Heart left ventricle (tissue), 16 donors: Measurements from ENCODE around the gene CLCNKA. TPM values are rescaled to one million over a fixed set of nuclear protein-coding genes. Genes with fewer than 3 reads are reported as not detected.

ENCODE experiments used
- ATAC-seq, 4 donors: fragments of 200-7000 bp; cut with Tn5 transposase; one replicate each; pipeline ENCODE4 v1.9.1; 2020 to 2022; ENCODE audit warnings: moderate library complexity in 4 of 4, mild to moderate bottlenecking in 3 of 4, moderate number of reproducible peaks in 1 of 4
- DNase-seq, 5 donors: peaks; one replicate each; pipeline ENCODE4 v3.0.0-alpha.2; 2020
- H3K27ac ChIP-seq, 12 donors: fragments of 200-600 bp; sonication (generic) in 4 of 12; one replicate each; pipeline versions ENCODE4 v1.5.0 to v1.8.0; 2016 to 2022; ENCODE audit warnings: mild to moderate bottlenecking in 2 of 12
- H3K27me3 ChIP-seq, 9 donors: fragments of 200-600 bp; sonication (generic) in 2 of 9; one replicate each; pipeline versions ENCODE4 v1.5.1 to v1.8.0; 2016 to 2022; ENCODE audit warnings: mild to moderate bottlenecking in 3 of 9
- H3K36me3 ChIP-seq, 9 donors: fragments of 200-600 bp; sonication (generic) in 2 of 9; one replicate each; pipeline versions ENCODE4 v1.5.0 to v1.8.0; 2018 to 2022; ENCODE audit warnings: mild to moderate bottlenecking in 2 of 9
- H3K4me1 ChIP-seq, 12 donors: fragments of 200-600 bp; sonication (generic) in 4 of 12; one replicate each; pipeline versions ENCODE4 v1.5.0 to v1.8.0; 2016 to 2022; ENCODE audit warnings: mild to moderate bottlenecking in 3 of 12
- H3K4me3 ChIP-seq, 12 donors: fragments of 200-600 bp; sonication (generic) in 4 of 12; one replicate each; pipeline versions ENCODE4 v1.5.0 to v1.8.0; 2017 to 2022; ENCODE audit warnings: mild to moderate bottlenecking in 9 of 12, moderate library complexity in 4 of 12
- H3K9me3 ChIP-seq, 12 donors: fragments of 200-600 bp; sonication (generic) in 4 of 12; one replicate each; pipeline versions ENCODE4 v1.5.0 to v1.8.0; 2016 to 2022; ENCODE audit warnings: mild to moderate bottlenecking in 1 of 12
- CTCF ChIP-seq, 12 donors: fragments of 200-600 bp; sonication (generic) in 4 of 12; IDR thresholded peaks; one replicate each; pipeline versions ENCODE4 v1.5.0 to v1.8.0; 2018 to 2022; ENCODE audit warnings: antibody characterized with exemption in 12 of 12, mild to moderate bottlenecking in 5 of 12
- POLR2A ChIP-seq, 2 donors: fragments of 450-650 bp; IDR thresholded peaks; one replicate each; pipeline ENCODE4 v1.6.1; 2017; ENCODE audit warnings: antibody characterized with exemption in 2 of 2, mild to moderate bottlenecking in 2 of 2, moderate library complexity in 2 of 2
- WGBS, 4 donors: extraction: QIAGEN DNeasy Blood & Tissue Kit in 2 of 4; methylation state at CpG; one replicate each; pipeline versions ENCODE4 v1.1.5 to v1.1.7; 2013 to 2018; 5-methylcytosine and 5-hydroxymethylcytosine counted together
- intact Hi-C, 10 donors: fragments of 100-400 bp; cut with DNase I; formaldehyde crosslinking; loops; one replicate each; pipeline versions ENCODE4 v1.11.1 to v1.14.2; 2022
- polyA plus RNA-seq, 2 donors: library from polyadenylated mRNA; stranded (reverse); fragments of 200-250 nt; gene quantifications; one replicate each; pipeline ENCODE4 v1.2.3, GENCODE V29; 2013
- total RNA-seq, 9 donors: library from RNA; depleted of rRNA in 2 of 9; stranded (reverse); fragments of >200 nt in 2 of 9; fragmentation: NEBNext Ultra II Directional in 3 of 9; extraction: Animal tissue kit (Norgen Biotek cat#: 25700) in 3 of 9; gene quantifications; one replicate each; pipeline versions ENCODE4 v1.1.0 to v1.2.4, GENCODE V29; 2016 to 2023
- donor health status: ischemic (EF 13 %, LVEDD 7.1; RV severe dilation, severe dysfunction).
- donor health status: healthy with polysubstance abuse.
- donor health status: DM: no; HTN: yes; CAD: no.
- donor health status: DM: no; HTN: no; CAD: no.
- donor health status: ischemic (EF 25% LVEDD 6.9; RV normal size, moderate dysfunction).
- donor health status: ischemic (EF 25% LVEDD 5.7; RV mildly dilated, moderate dysfunction).
- donor health status: healthy.
- donor health status: DM: yes; HTN: yes; CAD: no.
- donor health status: ischemic (EF 35%, LVEDD 5.7; RV mildly dilated, moderate dysfunction).
- donor health status: nonischemic (EF 11% LVEDD 7.7; RV severe dilation, severe dysfunction).
- donor health status: DM: yes; HTN: yes; CAD: no.
- donor health status: PGD.
- donor health status: ischemic (EF 29% LVEDD 5.4; RV normal size, mild dysfunction).
- donor health status: nonischemic (EF 23%, LVEDD 6.1; RV moderate dilation, normal function).

CLCNKA gene
- total and polyA plus RNA-seq, 11 donors: 0.25 to 1.1 (median 0.53) TPM; not detected in 2

GRCh38 chr1:16013220-16013907 is 8.5 kb upstream of the CLCNKA start:
- peak; percentile 40 to 55 (median 48) for ATAC-seq
- intact Hi-C loops: no loop called here
- TF ChIP-seq CTCF (IDR thresholded peaks at IDR 0.05) (no peak), POLR2A (IDR thresholded peaks at IDR 0.05) (peak in 1 of 2 donors; percentile 65)

DNA sequence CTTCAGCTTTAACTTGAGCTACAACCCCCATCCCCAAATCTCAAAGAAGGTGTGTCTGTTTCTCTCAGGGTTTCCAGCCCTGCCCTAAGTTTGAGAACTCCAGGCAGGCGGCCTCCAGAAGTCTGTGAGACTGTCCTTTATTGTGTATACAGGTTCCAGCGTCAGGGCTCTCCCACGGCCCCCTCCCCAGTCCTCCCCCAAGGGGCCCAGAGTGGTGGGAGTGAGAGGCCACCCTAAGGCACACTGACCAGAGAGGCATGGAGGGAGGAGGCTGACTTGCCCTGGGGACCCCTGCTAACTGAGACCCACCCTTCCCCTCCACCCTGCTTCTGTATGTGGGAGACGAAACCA is 8.0 kb upstream of the CLCNKA start:
- WGBS, 4 donors: 18 to 38% (median 28%) methylated on average over 4 of the region's 4 CpGs
- Histone ChIP-seq H3K36me3 (peaks cover 0 to 10% (median 0%) of the 10 kb centered on the region in 9 donors), H3K4me1 (peaks cover 0 to 48% (median 32%) of the 10 kb centered on the region in 12 donors), H3K27ac (peak overlapping the region; percentile 88 to 99 (median 97)), H3K9me3 (no peaks in the 10 kb centered on the region), H3K27me3 (peaks cover 0 to 5% (median 0%) of the 10 kb centered on the region in 9 donors), H3K4me3 (peak overlapping the region in 7 of 12 donors; percentile 9 to 81 (median 67))
- ATAC-seq (no peak), DNase-seq (no peak)
- no peak for TF ChIP-seq CTCF (IDR thresholded peaks at IDR 0.05)
- TF ChIP-seq POLR2A (IDR thresholded peaks at IDR 0.05): peak in 1 of 2 donors; percentile 20
- intact Hi-C loops: no loop called here

More at GRCh38 chr1:16013220-16013907, 8.5 kb upstream of the CLCNKA start:
- Histone ChIP-seq H3K9me3 (no peaks in the 10 kb centered on the region), H3K27me3 (peaks cover 0 to 5% (median 0%) of the 10 kb centered on the region in 9 donors), H3K4me1 (peaks cover 0 to 44% (median 27%) of the 10 kb centered on the region in 12 donors), H3K4me3 (peak overlapping the region in 11 of 12 donors; percentile 7 to 81 (median 48)), H3K36me3 (peaks cover 0 to 10% (median 0%) of the 10 kb centered on the region in 9 donors), H3K27ac (peak overlapping the region; percentile 88 to 99 (median 97))
- peak; percentile 83 to 92 (median 86) for DNase-seq
- 11 to 15% (median 13%) methylated on average over 13 to 28 of the region's 28 CpGs for WGBS, 4 donors

DNA sequence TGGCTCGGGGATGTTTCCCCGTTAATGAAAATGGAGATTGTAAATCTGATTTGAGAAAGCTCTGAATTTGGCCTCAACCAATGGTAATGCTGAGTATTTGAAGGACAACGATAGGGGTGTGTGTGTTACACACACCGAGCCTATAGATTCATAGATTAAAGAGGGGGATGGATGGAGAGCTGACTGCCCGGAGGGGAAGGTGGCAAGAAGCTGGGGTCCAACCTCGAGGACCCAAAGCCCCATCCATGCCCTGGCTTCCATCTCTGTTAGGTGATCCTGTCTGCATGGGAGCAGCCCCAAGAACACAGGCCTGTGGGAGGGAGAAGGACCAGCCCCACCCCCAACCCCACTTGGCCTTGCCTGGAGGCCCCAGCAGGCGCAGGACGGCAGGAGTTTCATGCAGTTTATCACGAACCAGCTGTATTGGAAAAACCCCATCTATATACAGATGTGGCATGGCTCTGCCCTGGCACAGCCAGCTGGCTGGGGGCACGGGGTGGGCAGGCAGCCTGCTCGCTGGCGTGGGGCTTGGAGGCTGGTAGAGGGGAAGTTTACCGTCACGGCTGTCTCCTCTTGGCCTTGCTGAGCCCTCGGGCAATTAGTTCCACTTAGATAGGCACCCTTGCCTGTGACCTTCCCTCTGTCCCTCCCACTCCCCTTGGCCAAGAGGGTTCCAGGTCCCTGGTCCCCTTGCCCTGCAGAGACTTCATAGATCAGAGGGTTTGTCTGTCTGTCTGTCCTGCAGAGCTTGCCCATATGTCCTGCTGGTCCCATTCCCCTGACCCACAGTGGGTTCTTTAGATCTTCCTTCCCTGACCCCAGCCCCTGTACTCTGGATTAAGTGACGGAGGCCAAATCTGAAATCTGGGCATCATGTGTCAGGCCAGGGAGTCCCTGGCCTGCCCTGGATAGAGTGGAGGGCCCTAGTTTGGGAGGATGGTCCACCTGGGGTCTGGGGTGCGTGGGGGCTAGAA is 7.0 kb upstream of the CLCNKA start:
- peaks cover 0 to 5% (median 0%) of the 10 kb centered on the region in 9 donors for H3K27me3 ChIP-seq
- peak overlapping the region; percentile 88 to 99 (median 97) for H3K27ac ChIP-seq
- no peaks in the 10 kb centered on the region for H3K9me3 ChIP-seq
- H3K36me3 ChIP-seq: peaks cover 0 to 10% (median 0%) of the 10 kb centered on the region in 9 donors
- ATAC-seq (no peak), DNase-seq (peak in 4 of 5 donors; percentile 71 to 80 (median 74))
- no peak for TF ChIP-seq CTCF (IDR thresholded peaks at IDR 0.05)
- TF ChIP-seq POLR2A (IDR thresholded peaks at IDR 0.05): peak in 1 of 2 donors; percentile 26
- peaks cover 0 to 56% (median 36%) of the 10 kb centered on the region in 12 donors for H3K4me1 ChIP-seq
- WGBS, 4 donors: 46 to 54% (median 50%) methylated on average over 12 to 17 of the region's 17 CpGs
- peak overlapping the region; percentile 27 to 81 (median 66) for H3K4me3 ChIP-seq
- intact Hi-C loops: no loop called here
